ENCODE data around the gene ATP1B4. TPM values are rescaled to one million over a fixed set of nuclear protein-coding genes. Genes with fewer than 3 reads are reported as not detected.

ATP1B4 gene
- total RNA-seq, 1 experiment from 2014 or later = not detected

GRCh38 chrX:120406638-120407037 is 44.7 kb downstream of the ATP1B4 start:
- Histone ChIP-seq H3K27me3 (ENCODE audit: insufficient read depth, low read length) (no peaks in the 10 kb centered on the region), H3K56ac (ENCODE audit: insufficient read length, low read depth, low read length) (no peak overlapping the region), H2BK120ac (ENCODE audit: low read depth, low read length, poor library complexity, severe bottlenecking) (no peak overlapping the region), H4K5ac (ENCODE audit: insufficient read length, low read depth, low read length) (no peak overlapping the region), H3K4me2 (ENCODE audit: insufficient read depth, insufficient read length, low read length) (no peak overlapping the region), H3T11ph (ENCODE audit: low read length) (no peak overlapping the region), H2BK12ac (ENCODE audit: insufficient read length, low read depth, low read length) (no peak overlapping the region), H3K14ac (ENCODE audit: insufficient read depth, low read length) (no peak overlapping the region), H3K9ac (ENCODE audit: extremely low read depth, insufficient read length, low read length) (no peak overlapping the region), H3K18ac (ENCODE audit: insufficient read length, low read depth, low read length) (no peak overlapping the region), H3K23ac (ENCODE audit: insufficient read length, low read depth, low read length) (no peak overlapping the region), H4K20me1 (ENCODE audit: control insufficient read depth, insufficient read depth, insufficient read length) (no peaks in the 10 kb centered on the region), H3K79me2 (ENCODE audit: insufficient read depth, low read length) (no peaks in the 10 kb centered on the region), H2AK5ac (ENCODE audit: insufficient read length, low read length) (no peak overlapping the region), H3K4me1 (ENCODE audit: insufficient read depth, low read length) (no peaks in the 10 kb centered on the region), H2BK20ac (ENCODE audit: low read depth, low read length, poor library complexity, severe bottlenecking) (no peak overlapping the region), H3K9me3 (ENCODE audit: control insufficient read depth, low read depth, low read length) (peaks cover 28% of the 10 kb centered on the region), H3K79me1 (ENCODE audit: insufficient read depth, low read depth, low read length, poor library complexity, severe bottlenecking) (no peaks in the 10 kb centered on the region), H4K91ac (ENCODE audit: insufficient read length, low read depth, low read length) (no peak overlapping the region), H2AFZ (ENCODE audit: low read length) (no peak overlapping the region), H2BK15ac (ENCODE audit: low read depth, low read length) (no peak overlapping the region), H2BK5ac (ENCODE audit: insufficient read length, low read length) (no peak overlapping the region), H3K4ac (ENCODE audit: low read depth, low read length) (no peak overlapping the region), H3K23me2 (ENCODE audit: insufficient read length, low read depth, low read length, poor library complexity, severe bottlenecking) (no peaks in the 10 kb centered on the region), H4K8ac (replicated peaks; ENCODE audit: insufficient read length, low read depth, low read length) (no peak overlapping the region), H3K27ac (ENCODE audit: insufficient read length, low read depth, low read length) (no peak overlapping the region)
- DNase-seq = no peak
- H3K27ac Mint-ChIP-seq = no peak overlapping the region
- no peak for TF ChIP-seq CTCF (conservative IDR thresholded peaks at IDR 0.05)
- H3K4me3 Mint-ChIP-seq = no peak overlapping the region
- H3K9me3 Mint-ChIP-seq = peaks cover 60 to 75% of the 10 kb centered on the region in 2 experiments
- H3K36me3 Mint-ChIP-seq (ENCODE audit: insufficient read depth in 1 of 3, low read depth in 3 of 3) = peaks cover 9 to 15% (median 11%) of the 10 kb centered on the region in 3 experiments
- peaks cover 7% of the 10 kb centered on the region for H3K27me3 Mint-ChIP-seq (ENCODE audit: low read depth)
- H3K4me1 Mint-ChIP-seq = peaks cover 4 to 7% of the 10 kb centered on the region in 2 experiments
- no CpG with 5 or more reads among the region's 5 CpGs for WGBS (ENCODE audit: extremely low coverage, insufficient read length, low lambda C conversion rate)

Data from H9 (cell line).